ENCODE measurements around the gene LIPK.
"Not testable (repeated sequence)": the region's sequence is repeated elsewhere in the genome, so short reads cannot be mapped to it uniquely, and the experiment has no call there.

LIPK gene

DNA sequence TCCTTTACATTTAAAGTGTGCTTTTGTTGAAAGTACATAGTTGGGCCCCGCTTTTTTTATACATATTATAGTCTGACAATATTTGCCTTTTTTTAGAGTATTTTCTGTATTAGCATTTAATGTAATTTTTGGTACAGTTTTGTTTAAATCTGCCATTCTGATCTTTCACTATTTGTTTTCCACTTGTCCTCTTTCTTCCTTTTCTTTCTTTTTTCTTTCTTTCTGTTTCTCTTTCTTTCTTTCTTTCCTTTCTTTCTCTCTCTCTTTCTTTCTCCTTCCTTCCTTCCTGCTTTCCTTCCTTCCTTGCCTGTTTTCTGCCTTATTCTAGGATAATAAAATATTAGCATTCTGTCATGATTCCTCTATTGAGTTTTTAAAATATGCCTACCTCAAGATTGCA lies 9.5 kb downstream of the LIPK start:
- DNase-seq (ENCODE audit: low read depth in 2 of 2), result no peak

GRCh38 chr10:88721392-88721791 lies 15.3 kb downstream of the LIPK start:
- DNase-seq (ENCODE audit: low read depth in 2 of 2), result no peak

DNA sequence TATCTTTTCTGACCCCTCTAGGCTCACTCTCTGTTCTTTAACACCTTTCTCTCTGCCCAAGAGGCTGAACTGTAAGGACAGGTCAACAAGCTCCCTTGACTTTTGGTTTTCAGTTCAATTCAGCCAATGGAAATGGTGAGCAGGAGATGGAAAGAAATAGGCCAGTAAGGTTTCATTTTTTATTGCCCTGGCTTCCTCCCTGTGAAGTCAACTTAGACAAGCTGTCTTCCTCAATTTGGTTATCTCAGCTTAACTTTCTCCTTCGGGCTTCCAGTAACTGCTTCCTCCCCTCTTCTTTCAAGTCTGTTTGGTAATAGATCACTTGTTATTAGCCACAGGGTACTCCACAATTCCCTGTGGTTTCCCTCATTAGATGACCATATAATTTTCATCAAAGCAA lies 19.7 kb downstream of the LIPK start:
- DNase-seq (ENCODE audit: low read depth in 2 of 2), result no peak

- no peak for DNase-seq (ENCODE audit: low read depth in 2 of 2)
Measured at GRCh38 chr10:88728107-88728763, 22.2 kb downstream of the LIPK start.

GRCh38 chr10:88730864-88731263 lies 24.8 kb downstream of the LIPK start:
- no peak for DNase-seq (ENCODE audit: low read depth in 2 of 2)

GRCh38 chr10:88731296-88731695 lies 25.2 kb downstream of the LIPK start:
- DNase-seq (ENCODE audit: low read depth in 2 of 2), result no peak

- no peak for DNase-seq (ENCODE audit: low read depth in 2 of 2)
Measured at GRCh38 chr10:88733215-88733614, 27.2 kb downstream of the LIPK start.

- no peak for DNase-seq (ENCODE audit: low read depth in 2 of 2)
Measured at GRCh38 chr10:88735661-88736060, 29.6 kb downstream of the LIPK start.

- not testable (repeated sequence) for DNase-seq (ENCODE audit: low read depth in 2 of 2)
Measured at GRCh38 chr10:88741921-88742320, 35.9 kb downstream of the LIPK start.

DNA sequence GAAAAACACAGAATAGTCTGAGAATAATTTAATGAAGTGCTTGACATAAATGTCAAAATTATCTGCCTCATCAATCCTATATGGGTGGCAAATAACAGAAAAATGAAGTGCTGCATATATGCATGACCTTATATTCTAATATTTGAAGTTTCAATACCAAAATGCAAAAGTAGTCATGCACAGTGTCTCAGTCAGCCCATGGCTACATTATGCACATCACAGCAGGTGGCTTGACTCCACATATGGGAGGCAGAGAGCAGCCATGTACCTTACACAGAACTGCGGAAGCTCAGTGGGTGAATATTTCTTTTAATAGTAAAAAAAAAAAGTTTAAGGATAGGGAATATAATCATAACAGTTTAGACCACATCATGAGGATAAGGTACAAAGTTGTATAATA lies 36.4 kb downstream of the LIPK start:
- DNase-seq (ENCODE audit: low read depth in 2 of 2), result no peak

DNA sequence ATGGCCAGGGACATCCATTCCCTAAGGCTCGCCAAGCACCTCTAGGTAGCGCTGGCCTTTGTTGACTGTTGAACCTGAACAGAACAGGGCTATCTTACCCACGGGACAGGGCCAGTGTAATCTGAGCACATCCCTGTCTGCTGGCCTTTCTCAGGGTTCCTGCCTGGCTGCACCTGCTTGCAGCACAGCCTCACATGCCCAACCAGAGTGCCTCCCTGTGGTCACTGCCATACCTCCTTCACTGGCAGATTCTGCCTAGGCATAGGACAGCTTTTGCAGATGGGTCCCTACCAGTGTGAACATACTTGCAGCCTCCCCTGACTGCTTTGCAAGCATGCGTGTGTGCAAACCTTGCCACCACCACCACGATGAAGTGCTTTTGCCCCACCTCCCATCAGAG lies 38.0 kb downstream of the LIPK start:
- no peak for DNase-seq (ENCODE audit: low read depth in 2 of 2)

DNA sequence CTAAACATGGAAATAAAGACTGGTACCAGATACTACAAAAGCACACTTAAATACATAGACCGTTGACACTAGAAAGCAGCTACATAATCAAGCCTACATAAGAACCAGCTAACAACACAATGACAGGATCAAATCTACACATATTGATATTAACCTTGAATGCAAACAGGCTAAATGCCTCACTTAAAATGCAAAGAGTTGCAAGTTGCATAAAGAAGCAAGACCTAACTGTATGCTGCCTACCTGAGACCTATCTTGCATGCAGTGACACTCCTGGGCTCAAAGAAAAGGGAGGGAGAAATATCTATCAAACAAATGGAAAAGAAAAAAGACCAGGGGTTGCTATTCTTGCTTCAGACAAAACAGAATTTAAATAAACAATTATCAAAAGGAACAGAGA lies 39.6 kb downstream of the LIPK start:
- DNase-seq (ENCODE audit: low read depth in 2 of 2), result no peak

DNA sequence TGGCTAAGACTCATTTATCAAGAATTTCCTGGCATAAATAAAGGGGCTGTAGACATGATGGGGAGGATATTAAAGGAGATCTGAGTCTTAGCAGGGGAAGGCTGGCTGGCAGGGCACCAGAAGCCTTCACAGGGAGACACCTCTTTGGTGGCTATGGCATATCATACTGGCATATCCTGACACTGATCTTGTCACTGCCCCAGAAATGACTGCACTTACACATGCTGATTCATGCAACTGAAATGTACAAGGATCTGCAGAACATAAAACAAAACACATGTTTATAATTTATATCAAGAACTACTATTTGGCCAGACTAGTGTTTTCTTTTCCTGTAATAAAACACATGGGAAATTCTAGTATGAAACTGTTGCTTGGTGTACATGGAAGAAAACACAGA lies 48.2 kb downstream of the LIPK start:
- no peak for DNase-seq (ENCODE audit: low read depth in 2 of 2)

DNA sequence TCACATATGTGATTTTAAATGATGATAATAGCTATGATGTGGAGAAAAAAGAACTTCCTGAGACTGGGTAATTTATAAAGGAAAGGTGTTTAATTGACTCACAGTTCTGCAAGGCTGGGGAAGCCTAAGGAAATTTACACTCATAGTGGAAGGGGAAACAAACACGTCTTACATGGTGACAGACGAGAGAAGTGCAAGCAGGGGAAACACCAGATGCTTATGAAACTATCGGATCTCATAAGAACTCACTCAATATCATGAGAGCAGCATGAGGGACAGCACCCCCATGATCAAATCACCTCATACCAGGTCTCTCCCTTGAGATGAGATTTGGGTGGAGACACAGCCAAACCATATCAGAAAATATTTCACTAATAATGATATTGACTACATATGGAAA lies 49.7 kb downstream of the LIPK start:
- DNase-seq (ENCODE audit: low read depth in 2 of 2), result no peak

GRCh38 chr10:88756660-88757059 lies 50.6 kb downstream of the LIPK start:
- no peak for DNase-seq (ENCODE audit: low read depth in 2 of 2)

DNA sequence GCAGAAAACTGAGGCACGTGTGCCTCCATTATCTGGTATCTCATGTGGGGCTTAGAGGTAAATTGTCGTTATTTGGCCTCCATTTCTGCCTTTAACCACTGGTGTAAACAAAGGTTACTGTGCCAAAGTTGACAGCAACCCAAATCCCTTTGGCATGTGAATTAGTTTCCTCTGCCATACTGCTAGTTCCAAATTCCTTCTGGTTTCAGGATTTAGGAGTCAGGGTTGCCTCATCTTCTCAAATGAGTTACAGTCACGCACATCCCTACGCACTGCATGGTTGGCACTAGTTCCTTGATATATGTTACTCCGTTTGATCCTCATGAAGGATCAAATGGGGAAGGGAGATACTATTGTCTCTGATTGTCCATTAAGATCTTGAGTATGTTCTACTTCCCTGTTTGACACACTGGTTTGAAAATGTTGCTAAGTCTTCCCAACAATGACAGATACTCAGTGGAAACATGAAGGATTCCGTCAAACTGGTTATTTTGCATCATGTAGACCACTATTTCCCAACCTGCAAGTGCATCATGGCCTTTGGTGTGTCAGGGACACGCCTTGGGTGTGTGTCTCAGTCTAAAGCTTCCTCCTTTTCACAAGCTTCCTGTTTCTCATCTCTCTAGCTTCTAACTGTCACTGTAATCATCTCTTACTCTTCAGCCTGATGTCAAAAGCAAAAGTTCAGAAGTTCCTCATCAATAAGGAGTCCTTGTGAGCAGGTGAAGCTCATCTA lies 53.5 kb downstream of the LIPK start, which contains the start of gene LIPN:
Gene LIPN (plus strand): TSS at position 655 of the 736 bp plus-strand sequence. CDS start 1,386 bp downstream, outside the sequence.
- DNase-seq (ENCODE audit: low read depth in 2 of 2), result no peak

- DNase-seq (ENCODE audit: low read depth in 2 of 2), result no peak
Measured at GRCh38 chr10:88762906-88763305, 56.9 kb downstream of the LIPK start.

GRCh38 chr10:88763441-88763840 lies 57.4 kb downstream of the LIPK start:
- no peak for DNase-seq (ENCODE audit: low read depth in 2 of 2)

DNA sequence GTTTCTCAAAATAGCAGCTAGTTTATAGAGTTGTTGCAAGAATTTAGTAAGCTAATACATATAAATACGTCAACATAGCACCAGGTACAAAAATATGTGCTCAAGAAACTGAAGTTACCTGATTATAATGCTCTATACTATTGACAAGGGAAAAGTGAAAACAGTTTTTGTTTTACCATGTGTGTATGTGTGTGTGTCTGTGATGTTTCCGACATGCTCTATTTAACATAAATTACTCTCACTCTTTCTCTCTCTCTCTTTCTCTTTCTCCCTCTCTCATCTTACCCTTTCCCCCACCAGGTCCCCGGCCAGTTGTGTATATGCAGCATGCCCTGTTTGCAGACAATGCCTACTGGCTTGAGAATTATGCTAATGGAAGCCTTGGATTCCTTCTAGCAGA lies 58.1 kb downstream of the LIPK start:
- no peak for DNase-seq (ENCODE audit: low read depth in 2 of 2)

- no peak for DNase-seq (ENCODE audit: low read depth in 2 of 2)
Measured at GRCh38 chr10:88765816-88766215, 59.8 kb downstream of the LIPK start.

- DNase-seq (ENCODE audit: low read depth in 2 of 2), result no peak
Measured at GRCh38 chr10:88769384-88769783, 63.3 kb downstream of the LIPK start.

DNA sequence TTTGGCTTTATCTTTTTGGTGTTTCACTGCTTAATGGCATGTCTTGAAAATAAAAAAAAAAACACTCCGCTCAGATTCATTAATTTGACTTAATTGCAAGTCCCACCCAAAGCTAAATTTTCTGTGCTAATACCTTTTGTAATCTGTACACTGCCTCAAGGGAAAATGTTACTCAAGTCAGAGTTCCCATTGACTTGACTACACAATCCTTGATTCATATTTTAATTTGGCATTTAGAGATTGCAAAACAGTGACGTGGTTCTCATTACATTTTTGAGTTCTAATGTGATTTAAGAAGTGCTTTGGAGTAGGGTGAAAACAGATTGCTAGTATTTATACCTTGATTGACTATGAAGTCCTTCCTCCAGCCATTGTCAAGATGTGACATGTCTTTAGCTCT lies 75.2 kb downstream of the LIPK start:
- DNase-seq (ENCODE audit: low read depth in 2 of 2), result no peak

DNA sequence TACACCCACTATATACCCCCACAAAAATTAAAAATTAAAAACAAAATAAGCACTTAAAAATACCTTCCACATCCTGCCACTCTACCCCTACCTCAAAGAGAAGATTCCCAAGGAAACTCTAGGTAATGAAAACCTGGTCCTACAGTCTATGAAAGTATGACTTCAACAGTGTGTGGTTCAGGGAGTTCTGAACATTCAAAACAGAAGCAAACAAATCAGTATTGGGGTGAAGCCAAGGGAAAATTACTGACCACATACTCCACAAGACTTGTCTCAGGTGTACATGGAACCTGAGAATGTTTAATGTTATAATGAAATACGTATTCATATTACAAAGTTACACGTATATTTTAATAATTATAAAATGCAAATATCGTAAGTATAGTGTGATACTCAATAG lies 76.2 kb downstream of the LIPK start:
- DNase-seq (ENCODE audit: low read depth in 2 of 2), result no peak

DNA sequence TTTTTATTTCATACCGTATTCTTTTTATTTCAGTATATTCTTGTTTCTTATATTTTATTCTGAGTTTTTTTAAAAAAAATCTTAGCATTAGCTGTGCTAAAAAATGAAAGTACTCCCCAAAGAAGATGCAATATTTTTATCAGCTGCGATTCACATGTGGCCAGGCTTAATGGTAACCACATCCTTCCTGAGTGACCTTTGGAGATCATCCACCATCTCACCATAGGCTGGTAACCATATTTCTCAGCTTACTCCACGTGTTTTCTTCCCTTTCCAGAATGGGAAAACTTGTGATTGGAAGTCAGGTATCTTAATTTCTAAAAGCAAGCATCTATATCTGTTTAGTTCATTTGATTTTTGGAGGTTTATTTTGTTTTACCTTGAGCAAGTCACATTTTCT lies 77.7 kb downstream of the LIPK start:
- DNase-seq (ENCODE audit: low read depth in 2 of 2), result no peak

Data from stimulated activated CD8-positive, alpha-beta memory T cell treated with anti-CD3 and anti-CD28 coated beads, Interleukin-7, amount 100 ng/mL, for 4 hours (primary cell).